Breast epithelium (tissue), 4 donors: ENCODE measurements around the gene TBL1XR1. TPM values are rescaled to one million over a fixed set of nuclear protein-coding genes. Genes with fewer than 3 reads are reported as not detected.

ENCODE experiments used
- DNase-seq, 2 donors: peaks; one replicate each; pipeline ENCODE4 v3.0.0-alpha.2; 2019; ENCODE audit warnings: low spot score in 2 of 2
- H3K27ac ChIP-seq, 2 donors: fragments of 200-600 bp; sonication (generic) in 1 of 2; one replicate each; pipeline ENCODE4 v1.5.1; 2016 to 2019; ENCODE audit warnings: mild to moderate bottlenecking in 1 of 2
- H3K27me3 ChIP-seq, 2 donors: fragments of 200-600 bp; sonication (generic) in 1 of 2; one replicate each; pipeline versions ENCODE4 v1.5.1 to v1.6.0; 2017 to 2019; ENCODE audit warnings: control low read depth in 1 of 2, mild to moderate bottlenecking in 1 of 2
- H3K36me3 ChIP-seq: fragments of 200-600 bp; one replicate; pipeline ENCODE4 v1.5.1; 2019
- H3K4me1 ChIP-seq, 2 donors: fragments of 200-600 bp; sonication (generic); one replicate each; pipeline ENCODE4 v1.5.1; 2016 to 2019; ENCODE audit warnings: control low read depth in 1 of 2
- H3K4me3 ChIP-seq, 3 donors: fragments of 200-600 bp; sonication (generic); 1 replicate in 2 of 3; 2 replicates in 1 of 3; pipeline ENCODE4 v1.5.1; 2016 to 2019; ENCODE audit warnings: mild to moderate bottlenecking in 3 of 3, moderate library complexity in 2 of 3
- H3K9me3 ChIP-seq, 2 donors: fragments of 200-600 bp; sonication (generic) in 1 of 2; one replicate each; pipeline ENCODE4 v1.5.1; 2016 to 2019; ENCODE audit warnings: control low read depth in 1 of 2
- POLR2A ChIP-seq: fragments of 450-650 bp; IDR thresholded peaks from one replicate; pipeline ENCODE4 v1.6.1; 2016; ENCODE audit warnings: antibody characterized with exemption, mild to moderate bottlenecking, moderate library complexity
- POLR2AphosphoS5 ChIP-seq, 3 donors: sonication (generic); formaldehyde crosslinking; IDR thresholded peaks; one replicate each; pipeline ENCODE4 v1.6.1; 2017; ENCODE audit warnings: antibody characterized with exemption in 3 of 3
- intact Hi-C: fragments of 100-400 bp; cut with DNase I; formaldehyde crosslinking; loops from one replicate; pipeline ENCODE4 v1.15.1; 2023; ENCODE audit warnings: low total_unique reads
- total RNA-seq, 3 donors: library from RNA; depleted of rRNA; stranded (reverse); fragments of >200 nt; gene quantifications; one replicate each; pipeline ENCODE4 v1.1.0, GENCODE V29; 2016
- TF ChIP-seq, protein P1 (sequence below), 3 donors: fragments of 450-650 bp; IDR thresholded peaks; one replicate each; pipeline ENCODE4 v1.5.1; 2016 to 2017; ENCODE audit warnings: antibody characterized with exemption in 3 of 3, mild to moderate bottlenecking in 3 of 3, moderate library complexity in 3 of 3

Gene TBL1XR1
- total RNA-seq, 3 donors from 2014 or later, result 92.8 to 147 (median 111) TPM

- intact Hi-C loops, result no loop called here
These were observed 70.3 kb downstream of the TBL1XR1 start for GRCh38 chr3:177127008-177127407.

GRCh38 chr3:177126015-177126773 is 71.1 kb downstream of the TBL1XR1 start:
- no peaks in the 10 kb centered on the region for H3K27me3 ChIP-seq
- intact Hi-C loops, result no loop called here
- no peaks in the 10 kb centered on the region for H3K4me1 ChIP-seq
- H3K4me3 ChIP-seq, result no peak overlapping the region
- no peaks in the 10 kb centered on the region for H3K9me3 ChIP-seq
- H3K36me3 ChIP-seq, result no peaks in the 10 kb centered on the region
- DNase-seq, result no peak
- TF ChIP-seq POLR2A (no peak), POLR2AphosphoS5 (IDR thresholded peaks at IDR 0.05) (no peak)
- TF ChIP-seq, protein P1, sequence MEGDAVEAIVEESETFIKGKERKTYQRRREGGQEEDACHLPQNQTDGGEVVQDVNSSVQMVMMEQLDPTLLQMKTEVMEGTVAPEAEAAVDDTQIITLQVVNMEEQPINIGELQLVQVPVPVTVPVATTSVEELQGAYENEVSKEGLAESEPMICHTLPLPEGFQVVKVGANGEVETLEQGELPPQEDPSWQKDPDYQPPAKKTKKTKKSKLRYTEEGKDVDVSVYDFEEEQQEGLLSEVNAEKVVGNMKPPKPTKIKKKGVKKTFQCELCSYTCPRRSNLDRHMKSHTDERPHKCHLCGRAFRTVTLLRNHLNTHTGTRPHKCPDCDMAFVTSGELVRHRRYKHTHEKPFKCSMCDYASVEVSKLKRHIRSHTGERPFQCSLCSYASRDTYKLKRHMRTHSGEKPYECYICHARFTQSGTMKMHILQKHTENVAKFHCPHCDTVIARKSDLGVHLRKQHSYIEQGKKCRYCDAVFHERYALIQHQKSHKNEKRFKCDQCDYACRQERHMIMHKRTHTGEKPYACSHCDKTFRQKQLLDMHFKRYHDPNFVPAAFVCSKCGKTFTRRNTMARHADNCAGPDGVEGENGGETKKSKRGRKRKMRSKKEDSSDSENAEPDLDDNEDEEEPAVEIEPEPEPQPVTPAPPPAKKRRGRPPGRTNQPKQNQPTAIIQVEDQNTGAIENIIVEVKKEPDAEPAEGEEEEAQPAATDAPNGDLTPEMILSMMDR (IDR thresholded peaks at IDR 0.05), result no peak
- no peak overlapping the region for H3K27ac ChIP-seq

More at GRCh38 chr3:177127008-177127407, 70.3 kb downstream of the TBL1XR1 start:
- Histone ChIP-seq H3K4me1 (no peaks in the 10 kb centered on the region), H3K4me3 (no peak overlapping the region), H3K27me3 (no peaks in the 10 kb centered on the region), H3K36me3 (no peaks in the 10 kb centered on the region), H3K9me3 (no peaks in the 10 kb centered on the region), H3K27ac (no peak overlapping the region)
- TF ChIP-seq, protein P1 (IDR thresholded peaks at IDR 0.05), result no peak
- no peak for TF ChIP-seq POLR2AphosphoS5 (IDR thresholded peaks at IDR 0.05)
- TF ChIP-seq POLR2A, result no peak
- DNase-seq, result no peak

DNA sequence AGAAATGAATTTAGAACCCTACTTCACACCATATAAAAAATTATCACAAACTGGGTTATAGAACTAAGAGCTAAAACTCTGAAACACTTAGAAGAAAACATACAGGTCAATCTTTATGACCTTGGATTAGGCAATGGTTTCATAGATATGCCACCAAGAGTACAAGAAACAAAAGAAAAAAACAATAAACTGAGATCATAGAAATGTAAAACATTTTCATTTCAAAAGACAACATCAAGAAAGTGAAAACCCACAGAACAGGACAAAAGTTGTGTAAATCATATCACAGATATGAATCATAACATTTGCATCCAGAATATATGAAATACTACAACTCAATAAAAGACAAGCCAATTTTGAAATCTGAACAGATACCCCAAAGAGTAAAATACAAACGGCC is 72.4 kb downstream of the TBL1XR1 start:
- TF ChIP-seq POLR2AphosphoS5 (IDR thresholded peaks at IDR 0.05), result no peak
- TF ChIP-seq, protein P1 (IDR thresholded peaks at IDR 0.05), result no peak
- no peak for TF ChIP-seq POLR2A
- Histone ChIP-seq H3K36me3 (no peaks in the 10 kb centered on the region), H3K27ac (no peak overlapping the region), H3K27me3 (no peaks in the 10 kb centered on the region), H3K9me3 (no peaks in the 10 kb centered on the region), H3K4me1 (peaks cover 0 to 5% of the 10 kb centered on the region in 2 donors), H3K4me3 (no peak overlapping the region)
- intact Hi-C loops, result no loop called here
- DNase-seq, result no peak

GRCh38 chr3:177123822-177124221 is 73.5 kb downstream of the TBL1XR1 start:
- Histone ChIP-seq H3K9me3 (no peaks in the 10 kb centered on the region), H3K4me3 (no peak overlapping the region), H3K4me1 (peaks cover 0 to 6% of the 10 kb centered on the region in 2 donors), H3K27me3 (no peaks in the 10 kb centered on the region), H3K27ac (no peak overlapping the region), H3K36me3 (no peaks in the 10 kb centered on the region)
- DNase-seq, result no peak
- intact Hi-C loops, result no loop called here
- TF ChIP-seq POLR2A, result no peak
- no peak for TF ChIP-seq POLR2AphosphoS5 (IDR thresholded peaks at IDR 0.05)

DNA sequence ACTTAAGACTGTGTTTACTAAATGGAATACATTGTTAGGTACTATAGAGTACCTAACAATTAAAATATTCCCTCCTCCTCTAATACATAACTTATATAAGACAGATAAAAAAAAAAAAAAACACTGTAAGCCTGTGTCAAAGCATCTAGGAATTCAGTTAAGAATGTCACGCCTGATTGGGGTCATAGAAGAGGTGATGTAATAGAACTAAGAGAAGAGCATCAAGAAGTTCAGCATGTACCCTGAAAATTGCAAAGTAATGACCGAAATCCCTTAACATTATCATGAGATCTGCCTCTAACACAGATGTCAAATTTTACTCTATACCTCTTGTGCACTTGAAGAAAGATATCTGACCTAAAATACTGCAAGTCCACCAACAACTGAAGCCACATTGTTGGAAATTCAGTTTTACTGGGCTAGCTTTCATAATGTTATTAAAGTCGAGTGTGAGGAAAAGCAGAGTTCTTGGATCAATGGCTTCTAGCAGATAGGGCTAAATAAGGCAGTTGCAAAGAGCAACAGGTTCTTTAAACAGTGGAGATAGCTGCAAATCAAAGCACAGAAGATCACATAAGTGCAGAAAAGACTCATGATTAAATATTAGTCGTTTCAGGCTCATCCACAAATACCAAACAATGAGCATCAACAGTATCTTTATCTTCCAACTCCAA is 75.0 kb downstream of the TBL1XR1 start:
- Histone ChIP-seq H3K27me3 (no peaks in the 10 kb centered on the region), H3K27ac (no peak overlapping the region), H3K9me3 (no peaks in the 10 kb centered on the region), H3K36me3 (no peaks in the 10 kb centered on the region), H3K4me3 (no peak overlapping the region), H3K4me1 (peaks cover 0 to 6% of the 10 kb centered on the region in 2 donors)
- intact Hi-C loops, result no loop called here
- TF ChIP-seq POLR2AphosphoS5 (IDR thresholded peaks at IDR 0.05) (no peak), POLR2A (no peak)
- TF ChIP-seq, protein P1 (IDR thresholded peaks at IDR 0.05), result no peak
- DNase-seq, result no peak
